Vagina (tissue), 2 donors: ENCODE measurements around the gene FAM171A1.

ENCODE experiments used
- CTCF ChIP-seq, 3 experiments: fragments of 450-650 bp in 2 of 3; fragments of 200-600 bp in 1 of 3; sonication (generic) in 1 of 3; IDR thresholded peaks; one replicate each; pipeline ENCODE4 v1.5.1; 2017 to 2019; ENCODE audit warnings: antibody characterized with exemption in 3 of 3, mild to moderate bottlenecking in 2 of 3, moderate library complexity in 2 of 3
- POLR2A ChIP-seq, 2 donors: fragments of 450-650 bp; IDR thresholded peaks; one replicate each; pipeline ENCODE4 v1.6.1; 2017; ENCODE audit warnings: antibody characterized with exemption in 2 of 2, mild to moderate bottlenecking in 2 of 2, moderate library complexity in 2 of 2
- POLR2AphosphoS5 ChIP-seq, 2 donors: sonication (generic); formaldehyde crosslinking; IDR thresholded peaks; one replicate each; pipeline ENCODE4 v1.9.0; 2017; ENCODE audit warnings: antibody characterized with exemption in 2 of 2, mild to moderate bottlenecking in 2 of 2, low read depth in 1 of 2; ENCODE audit not compliant: insufficient read depth in 1 of 2

GRCh38 chr10:15370212-15370855 is 755 bp downstream of the FAM171A1 start:
- no peak for TF ChIP-seq CTCF (IDR thresholded peaks at IDR 0.05)
- TF ChIP-seq POLR2AphosphoS5 (IDR thresholded peaks at IDR 0.05; ENCODE audit: insufficient read depth in 1 of 2, low read depth in 1 of 2) = no peak
- no peak for TF ChIP-seq POLR2A (IDR thresholded peaks at IDR 0.05)
